Liver (tissue), 9 donors: ENCODE data around the gene SNX10. TPM values are rescaled to one million over a fixed set of nuclear protein-coding genes. Genes with fewer than 3 reads are reported as not detected.
A peak's percentile ranks its signal among the peaks of the same experiment; 100 is the strongest.

Experiments used
- DNase-seq: peaks from one replicate; pipeline ENCODE4 v3.0.0-alpha.2; 2017; ENCODE audit warnings: low spot score
- H3K27ac ChIP-seq, 2 donors: one replicate each; pipeline ENCODE4 v1.7.0; 2013; ENCODE audit warnings: inconsistent platforms in 2 of 2, low read length in 2 of 2, control low read depth in 1 of 2, low read depth in 1 of 2, mild to moderate bottlenecking in 1 of 2
- H3K27me3 ChIP-seq, 4 donors: one replicate each; pipeline versions ENCODE4 v1.6.1 to v1.7.0; 2013; ENCODE audit warnings: low read length in 3 of 4, inconsistent platforms in 1 of 4, mild to moderate bottlenecking in 1 of 4, moderate library complexity in 1 of 4; ENCODE audit not compliant: control insufficient read depth in 4 of 4, insufficient read depth in 4 of 4
- H3K36me3 ChIP-seq, 4 donors: one replicate each; pipeline versions ENCODE4 v1.6.1 to v1.7.0; 2013; ENCODE audit warnings: low read length in 3 of 4, mild to moderate bottlenecking in 3 of 4, low read depth in 1 of 4, moderate library complexity in 1 of 4; ENCODE audit not compliant: control insufficient read depth in 4 of 4, insufficient read depth in 3 of 4
- H3K4me1 ChIP-seq, 4 donors: one replicate each; pipeline versions ENCODE4 v1.6.1 to v1.7.0; 2013; ENCODE audit warnings: low read length in 3 of 4, mild to moderate bottlenecking in 3 of 4, moderate library complexity in 1 of 4; ENCODE audit not compliant: control insufficient read depth in 4 of 4, insufficient read depth in 4 of 4
- H3K4me3 ChIP-seq, 3 donors: one replicate each; pipeline versions ENCODE4 v1.6.1 to v1.7.0; 2013; ENCODE audit warnings: low read length in 3 of 3, control low read depth in 1 of 3, low read depth in 1 of 3, mild to moderate bottlenecking in 1 of 3
- H3K9ac ChIP-seq, 2 donors: one replicate each; pipeline ENCODE4 v1.7.0; 2013; ENCODE audit warnings: low read length in 2 of 2, mild to moderate bottlenecking in 2 of 2, moderate library complexity in 2 of 2, control low read depth in 1 of 2, low read depth in 1 of 2
- H3K9me3 ChIP-seq, 4 donors: one replicate each; pipeline versions ENCODE4 v1.6.1 to v1.7.0; 2013; ENCODE audit warnings: low read length in 3 of 4; ENCODE audit not compliant: control insufficient read depth in 4 of 4
- EGR1 ChIP-seq, 2 donors: IDR thresholded peaks; 2 replicates each; pipeline ENCODE4 v1.6.1; 2016 to 2018; ENCODE audit warnings: antibody characterized with exemption in 2 of 2, low read depth in 2 of 2
- FOXA1 ChIP-seq: IDR thresholded peaks from 2 replicates; pipeline ENCODE4 v1.6.1; 2016; ENCODE audit warnings: antibody characterized with exemption
- FOXA2 ChIP-seq: IDR thresholded peaks from 2 replicates; pipeline ENCODE4 v1.6.1; 2016; ENCODE audit warnings: antibody characterized with exemption
- GABPA ChIP-seq, 2 donors: IDR thresholded peaks in 1 of 2; conservative IDR thresholded peaks in 1 of 2; 2 replicates each; pipeline ENCODE4 v1.6.1; 2016; ENCODE audit warnings: antibody characterized with exemption in 2 of 2, mild to moderate bottlenecking in 1 of 2, moderate library complexity in 1 of 2
- HNF4A ChIP-seq, 2 donors: conservative IDR thresholded peaks; 2 replicates each; pipeline ENCODE4 v1.6.1; 2016; ENCODE audit warnings: antibody characterized with exemption in 2 of 2, mild to moderate bottlenecking in 2 of 2
- JUND ChIP-seq, 2 donors: IDR thresholded peaks; 2 replicates each; pipeline ENCODE4 v1.6.1; 2016; ENCODE audit warnings: antibody characterized with exemption in 2 of 2
- NR2F2 ChIP-seq: IDR thresholded peaks from 2 replicates; pipeline ENCODE4 v1.6.1; 2016; ENCODE audit warnings: antibody characterized with exemption
- RXRA ChIP-seq, 2 donors: IDR thresholded peaks; 2 replicates each; pipeline ENCODE4 v1.6.1; 2017 to 2018; ENCODE audit warnings: antibody characterized with exemption in 2 of 2, mild to moderate bottlenecking in 1 of 2
- SP1 ChIP-seq: IDR thresholded peaks from 2 replicates; pipeline ENCODE4 v1.6.1; 2018; ENCODE audit warnings: antibody characterized with exemption, mild to moderate bottlenecking
- WGBS: extraction: QIAGEN DNeasy Blood & Tissue Kit; methylation state at CpG from one replicate; pipeline ENCODE4 v1.1.7; 2013; 5-methylcytosine and 5-hydroxymethylcytosine counted together
- polyA plus RNA-seq, 2 donors: library from polyadenylated mRNA; stranded (reverse) in 1 of 2; unstranded in 1 of 2; fragments of 200-250 nt in 1 of 2; fragments of >200 nt in 1 of 2; fragmentation: Nextera tagmentation in 1 of 2; extraction: Ambion mirVana in 1 of 2; gene quantifications; one replicate each; pipeline versions ENCODE4 v1.2.1 to v1.2.3, GENCODE V29; 2013 to 2015
- total RNA-seq, 2 donors: library from RNA; depleted of rRNA; stranded (reverse); fragments of >200 nt; gene quantifications; one replicate each; pipeline ENCODE4 v1.2.3, GENCODE V29; 2014
- TF ChIP-seq, protein P1 (sequence below): IDR thresholded peaks from 2 replicates; pipeline ENCODE4 v1.6.1; 2016; ENCODE audit warnings: antibody characterized with exemption
- TF ChIP-seq, protein P2 (sequence below): IDR thresholded peaks from 2 replicates; pipeline ENCODE4 v1.6.1; 2016; ENCODE audit warnings: antibody characterized with exemption
- TF ChIP-seq, protein P3 (sequence below): IDR thresholded peaks from 2 replicates; pipeline ENCODE4 v1.6.1; 2016; ENCODE audit warnings: antibody characterized with exemption
- TF ChIP-seq, protein P4 (sequence below): fragments of 150-350 bp; IDR thresholded peaks from 2 replicates; pipeline ENCODE4 v1.5.1; 2017; ENCODE audit warnings: improper control_type of control experiment, low read depth, low read length; ENCODE audit not compliant: missing input control
- donor health status: healthy.
- donor health status: healthy.
- donor health status: healthy.
- donor health status: healthy.
- donor health status: healthy.

SNX10 gene
- total and polyA plus RNA-seq, 4 donors: 5.9 to 15.9 (median 12.8) TPM

DNA sequence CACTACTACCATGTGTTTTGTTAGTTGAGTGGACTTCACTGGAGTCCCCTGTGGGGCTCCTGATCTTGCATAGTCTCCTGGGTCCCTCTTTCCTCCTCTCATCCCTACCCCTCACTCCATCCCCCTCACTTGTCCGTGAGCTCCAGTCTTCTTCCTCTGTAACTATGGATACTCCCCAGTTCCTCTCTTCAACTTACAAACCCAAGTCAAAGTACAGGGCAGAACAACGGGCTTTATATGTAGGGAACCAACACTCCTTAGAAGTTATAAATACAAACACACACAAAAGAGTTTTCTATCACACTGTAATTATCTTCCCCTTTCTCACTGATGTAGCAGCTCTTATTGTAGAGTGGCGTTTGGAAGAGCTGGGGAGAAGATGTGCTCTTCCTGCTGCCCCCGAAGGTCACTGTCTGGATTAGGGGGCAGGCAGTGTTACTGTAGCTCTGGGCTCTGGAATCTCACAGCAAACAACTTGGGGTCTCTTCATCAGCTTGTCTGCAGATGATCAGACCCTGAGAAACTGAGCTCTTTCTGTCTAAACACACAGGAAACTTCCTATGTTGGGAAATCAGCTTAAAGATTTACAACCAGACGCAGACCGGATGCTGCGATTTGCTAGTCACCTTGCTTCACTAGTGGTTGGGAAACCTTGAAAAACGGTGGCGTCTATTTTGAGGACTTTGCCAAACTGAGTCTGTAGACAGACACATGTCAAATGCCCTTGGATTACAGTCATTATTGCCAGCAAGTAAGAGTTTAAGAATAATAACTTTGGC is 13.6 kb downstream of the SNX10 start (continued):
- TF ChIP-seq GABPA (IDR thresholded peaks at IDR 0.05 in 1 of 2, conservative IDR thresholded peaks at IDR 0.05 in 1 of 2) (peak; percentile 44 to 67), SP1 (peak; percentile 59), JUND (IDR thresholded peaks at IDR 0.05) (no peak), RXRA (IDR thresholded peaks at IDR 0.05) (peak; percentile 56 to 69), NR2F2 (peak; percentile 9), FOXA1 (no peak)
- TF ChIP-seq, protein P1, sequence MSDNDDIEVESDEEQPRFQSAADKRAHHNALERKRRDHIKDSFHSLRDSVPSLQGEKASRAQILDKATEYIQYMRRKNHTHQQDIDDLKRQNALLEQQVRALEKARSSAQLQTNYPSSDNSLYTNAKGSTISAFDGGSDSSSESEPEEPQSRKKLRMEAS: peak; percentile 58
- TF ChIP-seq, protein P2, sequence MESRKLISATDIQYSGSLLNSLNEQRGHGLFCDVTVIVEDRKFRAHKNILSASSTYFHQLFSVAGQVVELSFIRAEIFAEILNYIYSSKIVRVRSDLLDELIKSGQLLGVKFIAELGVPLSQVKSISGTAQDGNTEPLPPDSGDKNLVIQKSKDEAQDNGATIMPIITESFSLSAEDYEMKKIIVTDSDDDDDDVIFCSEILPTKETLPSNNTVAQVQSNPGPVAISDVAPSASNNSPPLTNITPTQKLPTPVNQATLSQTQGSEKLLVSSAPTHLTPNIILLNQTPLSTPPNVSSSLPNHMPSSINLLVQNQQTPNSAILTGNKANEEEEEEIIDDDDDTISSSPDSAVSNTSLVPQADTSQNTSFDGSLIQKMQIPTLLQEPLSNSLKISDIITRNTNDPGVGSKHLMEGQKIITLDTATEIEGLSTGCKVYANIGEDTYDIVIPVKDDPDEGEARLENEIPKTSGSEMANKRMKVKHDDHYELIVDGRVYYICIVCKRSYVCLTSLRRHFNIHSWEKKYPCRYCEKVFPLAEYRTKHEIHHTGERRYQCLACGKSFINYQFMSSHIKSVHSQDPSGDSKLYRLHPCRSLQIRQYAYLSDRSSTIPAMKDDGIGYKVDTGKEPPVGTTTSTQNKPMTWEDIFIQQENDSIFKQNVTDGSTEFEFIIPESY: peak; percentile 32

DNA sequence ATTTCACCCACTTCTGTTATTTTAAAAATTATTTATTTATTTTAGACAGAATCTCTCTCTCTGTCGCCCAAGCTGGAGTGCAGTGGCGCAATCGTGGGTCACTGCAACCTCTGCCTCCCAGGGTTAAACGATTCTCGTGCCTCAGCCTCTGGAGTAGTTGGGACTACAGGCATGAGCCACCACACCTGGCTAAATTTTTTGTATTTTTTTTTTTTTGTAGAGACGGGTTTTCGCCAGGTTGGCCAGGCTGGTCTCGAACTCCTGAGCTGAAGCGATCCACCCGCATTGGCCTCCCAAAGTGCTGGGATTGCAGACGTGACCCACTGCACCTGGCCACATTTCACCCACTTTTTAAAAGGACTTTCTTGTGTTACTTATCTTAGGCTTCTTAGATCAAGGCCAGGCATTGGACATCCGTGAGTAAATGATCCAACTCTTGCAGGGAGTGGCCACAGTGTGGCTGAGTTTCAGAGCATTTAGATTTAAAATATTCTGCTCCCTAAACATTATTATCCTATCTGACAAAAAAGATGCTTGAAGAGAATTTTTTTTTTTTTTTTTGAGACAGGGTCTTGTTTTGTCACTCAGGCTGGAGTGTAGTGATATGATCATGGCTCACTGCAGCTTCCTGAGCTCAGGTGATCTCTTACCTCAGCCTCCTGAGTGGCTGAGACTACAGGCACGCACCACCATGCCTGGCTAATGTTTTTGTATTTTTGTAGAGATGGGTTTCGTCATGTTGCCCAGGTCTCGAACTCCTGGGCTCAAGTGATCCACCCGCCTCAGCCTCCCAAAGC is 14.4 kb downstream of the SNX10 start:
- 69% methylated on average over 16 of the region's 16 CpGs for WGBS
- Histone ChIP-seq H3K27ac (peak overlapping the region; percentile 81 to 96), H3K36me3 (peaks cover 0 to 3% (median 1%) of the 10 kb centered on the region in 4 donors), H3K4me1 (peaks cover 2 to 12% (median 5%) of the 10 kb centered on the region in 4 donors), H3K9ac (no peak overlapping the region), H3K27me3 (no peaks in the 10 kb centered on the region), H3K4me3 (no peak overlapping the region), H3K9me3 (no peaks in the 10 kb centered on the region)
- DNase-seq: no peak
- TF ChIP-seq RXRA (IDR thresholded peaks at IDR 0.05) (peak; percentile 22 to 47), HNF4A (conservative IDR thresholded peaks at IDR 0.05) (peak in 1 of 2 donors; percentile 14), FOXA1 (no peak)
- TF ChIP-seq, protein P1: no peak

DNA sequence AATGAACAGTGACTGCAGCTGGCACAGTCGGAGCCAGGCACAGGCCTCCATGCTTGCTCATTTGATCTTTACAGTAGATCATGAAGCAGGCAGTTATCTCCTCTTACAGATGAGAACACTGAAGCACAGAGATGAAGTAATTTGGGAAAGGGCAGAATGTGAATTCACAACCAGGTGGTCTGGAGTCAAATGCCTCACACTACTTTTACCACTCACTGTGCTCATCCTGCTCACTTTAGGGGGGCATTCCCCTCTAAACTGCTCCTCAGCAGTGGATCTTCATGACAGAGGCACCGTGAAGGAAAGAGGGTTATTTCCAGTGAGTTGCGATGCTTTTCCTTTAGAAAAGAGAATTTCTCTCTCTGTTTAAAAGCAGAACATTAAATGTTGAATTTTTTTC is 15.1 kb downstream of the SNX10 start:
- peak overlapping the region; percentile 81 to 96 for H3K27ac ChIP-seq
- H3K4me3 ChIP-seq: no peak overlapping the region
- TF ChIP-seq, protein P3, sequence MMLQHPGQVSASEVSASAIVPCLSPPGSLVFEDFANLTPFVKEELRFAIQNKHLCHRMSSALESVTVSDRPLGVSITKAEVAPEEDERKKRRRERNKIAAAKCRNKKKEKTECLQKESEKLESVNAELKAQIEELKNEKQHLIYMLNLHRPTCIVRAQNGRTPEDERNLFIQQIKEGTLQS: no peak
- TF ChIP-seq RXRA (IDR thresholded peaks at IDR 0.05): no peak
- no peak for TF ChIP-seq EGR1 (IDR thresholded peaks at IDR 0.05; ENCODE audit: low read depth in 2 of 2)
- no peak for TF ChIP-seq FOXA2
- TF ChIP-seq, protein P2: no peak
- TF ChIP-seq HNF4A (conservative IDR thresholded peaks at IDR 0.05): no peak
- TF ChIP-seq JUND (IDR thresholded peaks at IDR 0.05): no peak
- no peak for TF ChIP-seq GABPA (IDR thresholded peaks at IDR 0.05 in 1 of 2, conservative IDR thresholded peaks at IDR 0.05 in 1 of 2)
- TF ChIP-seq, protein P4, sequence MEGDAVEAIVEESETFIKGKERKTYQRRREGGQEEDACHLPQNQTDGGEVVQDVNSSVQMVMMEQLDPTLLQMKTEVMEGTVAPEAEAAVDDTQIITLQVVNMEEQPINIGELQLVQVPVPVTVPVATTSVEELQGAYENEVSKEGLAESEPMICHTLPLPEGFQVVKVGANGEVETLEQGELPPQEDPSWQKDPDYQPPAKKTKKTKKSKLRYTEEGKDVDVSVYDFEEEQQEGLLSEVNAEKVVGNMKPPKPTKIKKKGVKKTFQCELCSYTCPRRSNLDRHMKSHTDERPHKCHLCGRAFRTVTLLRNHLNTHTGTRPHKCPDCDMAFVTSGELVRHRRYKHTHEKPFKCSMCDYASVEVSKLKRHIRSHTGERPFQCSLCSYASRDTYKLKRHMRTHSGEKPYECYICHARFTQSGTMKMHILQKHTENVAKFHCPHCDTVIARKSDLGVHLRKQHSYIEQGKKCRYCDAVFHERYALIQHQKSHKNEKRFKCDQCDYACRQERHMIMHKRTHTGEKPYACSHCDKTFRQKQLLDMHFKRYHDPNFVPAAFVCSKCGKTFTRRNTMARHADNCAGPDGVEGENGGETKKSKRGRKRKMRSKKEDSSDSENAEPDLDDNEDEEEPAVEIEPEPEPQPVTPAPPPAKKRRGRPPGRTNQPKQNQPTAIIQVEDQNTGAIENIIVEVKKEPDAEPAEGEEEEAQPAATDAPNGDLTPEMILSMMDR: no peak
- TF ChIP-seq SP1: no peak
- no peak for DNase-seq
- peaks cover 0 to 3% (median 1%) of the 10 kb centered on the region in 4 donors for H3K36me3 ChIP-seq
- no peaks in the 10 kb centered on the region for H3K9me3 ChIP-seq
- H3K27me3 ChIP-seq: no peaks in the 10 kb centered on the region
- H3K4me1 ChIP-seq: peaks cover 2 to 14% (median 5%) of the 10 kb centered on the region in 4 donors
- 90% methylated on average over 3 of the region's 3 CpGs for WGBS
- H3K9ac ChIP-seq: no peak overlapping the region
